Gastrocnemius medialis (tissue), 4 donors: ENCODE results near the gene SPATA46.

Experiments
- CTCF ChIP-seq, 5 experiments: fragments of 450-650 bp in 3 of 5; fragments of 200-600 bp in 2 of 5; sonication (generic) in 2 of 5; IDR thresholded peaks in 4 of 5; conservative IDR thresholded peaks in 1 of 5; 1 replicate in 4 of 5; 2 replicates in 1 of 5; pipeline ENCODE4 v1.5.1; 2016 to 2019; ENCODE audit warnings: antibody characterized with exemption in 5 of 5, mild to moderate bottlenecking in 3 of 5, moderate library complexity in 3 of 5
- POLR2A ChIP-seq, 2 donors: fragments of 450-650 bp; IDR thresholded peaks; one replicate each; pipeline ENCODE4 v1.6.1; 2017; ENCODE audit warnings: antibody characterized with exemption in 2 of 2, mild to moderate bottlenecking in 2 of 2, moderate library complexity in 2 of 2

DNA sequence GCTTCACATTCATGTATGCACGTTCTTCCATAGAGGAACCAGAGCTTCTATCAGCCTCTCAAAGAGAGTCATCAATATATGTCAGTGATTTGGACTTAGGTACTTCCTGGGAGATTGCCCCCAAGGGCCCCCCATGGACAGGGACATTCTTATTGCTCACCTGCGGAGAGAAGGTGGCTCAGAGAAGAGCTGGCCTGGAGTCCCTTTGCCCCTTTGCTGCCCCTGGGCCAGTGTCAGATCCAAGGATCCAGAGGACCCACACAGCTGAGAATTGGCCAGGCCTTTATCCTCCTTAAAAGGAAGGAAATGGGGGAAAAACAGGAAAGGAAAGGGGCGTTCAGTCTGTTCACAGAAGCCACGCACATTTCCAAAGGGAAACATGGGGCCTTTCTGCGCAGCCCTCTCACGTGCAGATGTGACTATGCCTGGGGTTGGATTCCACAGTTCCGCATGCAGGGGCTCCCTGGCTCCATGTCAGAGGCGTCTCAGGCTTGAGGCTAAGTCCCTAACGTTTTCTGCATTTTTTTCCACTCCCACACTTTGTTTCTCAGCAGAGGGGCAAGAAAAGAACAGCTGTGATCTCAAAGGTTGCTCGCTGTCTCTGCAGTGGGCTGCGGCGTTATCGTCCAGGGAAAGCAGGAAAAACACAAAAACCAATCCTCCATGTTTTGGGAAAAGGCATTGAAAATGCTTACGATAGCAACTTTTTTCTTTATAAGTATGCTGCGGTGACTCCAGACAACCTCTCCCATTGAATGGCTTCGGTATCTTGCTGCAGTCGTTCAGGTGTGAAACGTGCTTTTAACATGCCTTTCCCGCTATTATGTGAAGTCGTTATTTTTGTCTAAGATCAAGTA, 10.8 kb upstream of the SPATA46 start:
- no peak for TF ChIP-seq CTCF (IDR thresholded peaks at IDR 0.05 in 4 of 5, conservative IDR thresholded peaks at IDR 0.05 in 1 of 5)
- no peak for TF ChIP-seq POLR2A (IDR thresholded peaks at IDR 0.05)
